ENCODE results near the gene SLC38A10.

DNA sequence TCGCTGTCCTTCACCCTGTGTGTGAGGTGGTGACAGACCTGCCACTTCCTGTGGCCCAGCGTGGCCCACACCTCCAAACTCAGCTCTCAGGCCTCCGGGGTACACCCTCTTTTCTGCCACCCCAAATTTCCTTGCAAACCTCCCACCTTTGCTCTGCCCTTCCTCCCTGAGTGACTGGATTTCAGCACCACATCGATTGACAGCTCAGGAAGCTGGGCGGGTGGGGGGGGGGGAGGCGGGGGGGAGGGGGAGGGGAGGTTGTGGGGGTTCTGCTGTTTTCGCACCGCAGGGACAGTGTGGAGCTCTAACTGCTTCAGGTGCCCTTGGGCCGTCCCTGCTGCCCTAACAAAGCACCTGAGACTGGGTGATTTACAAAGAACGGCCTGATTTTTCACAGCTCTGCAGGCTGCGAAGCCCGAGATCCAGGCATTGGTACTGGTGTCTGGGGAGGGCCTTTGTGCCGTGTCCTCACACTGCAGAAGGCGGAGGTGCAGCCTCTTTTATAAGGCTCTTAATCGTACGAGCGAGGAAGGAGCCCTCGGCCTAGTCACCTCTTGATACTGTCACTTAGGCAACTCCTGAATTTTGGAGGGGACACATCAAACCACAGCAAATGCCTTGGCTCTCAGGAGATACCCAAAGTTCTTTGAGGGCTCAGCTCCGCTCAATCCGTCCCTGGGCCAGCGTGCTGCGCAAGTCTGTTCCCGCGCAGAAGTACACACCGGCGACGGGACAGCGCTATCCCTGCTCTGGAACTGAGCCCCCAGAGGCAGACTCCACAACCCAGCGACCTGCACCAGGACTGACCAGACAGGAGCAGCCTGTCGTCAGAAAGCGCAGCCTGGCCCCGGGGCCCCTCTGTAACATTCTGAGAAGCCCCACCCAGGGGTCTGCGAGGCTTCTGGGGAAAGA lies 52.4 kb downstream of the SLC38A10 start:
- TF ChIP-seq, protein P1, sequence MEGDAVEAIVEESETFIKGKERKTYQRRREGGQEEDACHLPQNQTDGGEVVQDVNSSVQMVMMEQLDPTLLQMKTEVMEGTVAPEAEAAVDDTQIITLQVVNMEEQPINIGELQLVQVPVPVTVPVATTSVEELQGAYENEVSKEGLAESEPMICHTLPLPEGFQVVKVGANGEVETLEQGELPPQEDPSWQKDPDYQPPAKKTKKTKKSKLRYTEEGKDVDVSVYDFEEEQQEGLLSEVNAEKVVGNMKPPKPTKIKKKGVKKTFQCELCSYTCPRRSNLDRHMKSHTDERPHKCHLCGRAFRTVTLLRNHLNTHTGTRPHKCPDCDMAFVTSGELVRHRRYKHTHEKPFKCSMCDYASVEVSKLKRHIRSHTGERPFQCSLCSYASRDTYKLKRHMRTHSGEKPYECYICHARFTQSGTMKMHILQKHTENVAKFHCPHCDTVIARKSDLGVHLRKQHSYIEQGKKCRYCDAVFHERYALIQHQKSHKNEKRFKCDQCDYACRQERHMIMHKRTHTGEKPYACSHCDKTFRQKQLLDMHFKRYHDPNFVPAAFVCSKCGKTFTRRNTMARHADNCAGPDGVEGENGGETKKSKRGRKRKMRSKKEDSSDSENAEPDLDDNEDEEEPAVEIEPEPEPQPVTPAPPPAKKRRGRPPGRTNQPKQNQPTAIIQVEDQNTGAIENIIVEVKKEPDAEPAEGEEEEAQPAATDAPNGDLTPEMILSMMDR (conservative IDR thresholded peaks at IDR 0.05; ENCODE audit: low read depth, low read length) = no peak
- TF ChIP-seq EZH2 (IDR thresholded peaks at IDR 0.05; ENCODE audit: borderline replicate concordance, low read depth, low read length, poor library complexity, severe bottlenecking) = no peak
